Medulla oblongata (tissue), 1 donor: ENCODE measurements around the gene DEPDC5.

Experiments
- DNase-seq: peaks from one replicate; pipeline ENCODE4 v3.0.0-alpha.2; 2015; ENCODE audit errors: extremely low spot score

Gene DEPDC5

DNA sequence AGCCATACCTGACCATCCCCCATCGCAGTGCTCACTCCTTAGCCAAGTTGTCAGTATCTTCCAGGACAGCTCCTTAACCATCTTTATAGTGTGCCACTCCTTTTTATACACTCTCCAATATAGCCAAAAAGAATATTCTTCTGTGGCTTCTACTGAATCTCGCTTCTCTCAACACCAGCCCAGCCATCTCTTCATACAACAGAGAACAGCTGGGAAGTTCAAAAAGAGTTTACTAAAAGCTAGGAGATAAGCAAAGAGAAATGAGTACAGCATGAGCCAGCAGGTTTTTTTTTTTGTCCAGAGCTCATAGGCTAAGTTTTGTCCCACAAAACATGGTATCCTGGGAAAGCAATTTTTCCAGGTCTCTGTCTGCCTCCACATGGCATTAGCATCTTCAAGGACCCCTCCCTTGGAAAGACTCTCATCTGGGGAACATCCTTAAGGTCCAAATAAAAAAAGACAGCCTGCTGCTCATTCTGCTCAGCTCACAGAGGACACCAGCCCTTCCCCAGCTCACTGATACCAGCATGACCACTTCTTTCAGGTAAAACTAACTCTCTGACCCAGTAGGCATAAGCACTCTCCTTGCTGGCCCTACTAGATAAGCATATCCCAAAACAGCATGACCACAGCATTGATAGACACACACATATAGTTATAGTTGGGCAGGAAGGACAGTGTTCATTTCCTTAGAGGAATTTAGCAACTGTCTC is 141.7 kb downstream of the DEPDC5 start:
- no peak for DNase-seq

DNA sequence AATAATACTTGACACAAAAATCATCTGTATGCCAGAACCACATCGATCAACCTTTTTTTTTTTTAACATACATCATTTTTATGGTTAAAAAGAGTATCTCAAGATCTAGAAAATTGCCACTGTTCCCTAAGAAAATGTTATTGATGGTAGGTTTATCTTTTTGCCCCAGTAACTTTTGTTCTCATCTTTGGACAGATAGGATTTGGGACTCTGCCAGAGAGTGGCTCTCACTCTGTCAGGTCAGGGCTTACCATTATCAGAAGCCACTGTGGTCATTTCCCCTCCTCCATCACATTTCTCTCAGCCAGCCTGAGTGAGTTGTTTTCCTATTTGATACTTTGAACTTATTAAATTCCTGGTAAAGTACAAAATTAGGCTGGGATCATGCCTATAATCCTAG is 142.7 kb downstream of the DEPDC5 start:
- DNase-seq, result no peak

DNA sequence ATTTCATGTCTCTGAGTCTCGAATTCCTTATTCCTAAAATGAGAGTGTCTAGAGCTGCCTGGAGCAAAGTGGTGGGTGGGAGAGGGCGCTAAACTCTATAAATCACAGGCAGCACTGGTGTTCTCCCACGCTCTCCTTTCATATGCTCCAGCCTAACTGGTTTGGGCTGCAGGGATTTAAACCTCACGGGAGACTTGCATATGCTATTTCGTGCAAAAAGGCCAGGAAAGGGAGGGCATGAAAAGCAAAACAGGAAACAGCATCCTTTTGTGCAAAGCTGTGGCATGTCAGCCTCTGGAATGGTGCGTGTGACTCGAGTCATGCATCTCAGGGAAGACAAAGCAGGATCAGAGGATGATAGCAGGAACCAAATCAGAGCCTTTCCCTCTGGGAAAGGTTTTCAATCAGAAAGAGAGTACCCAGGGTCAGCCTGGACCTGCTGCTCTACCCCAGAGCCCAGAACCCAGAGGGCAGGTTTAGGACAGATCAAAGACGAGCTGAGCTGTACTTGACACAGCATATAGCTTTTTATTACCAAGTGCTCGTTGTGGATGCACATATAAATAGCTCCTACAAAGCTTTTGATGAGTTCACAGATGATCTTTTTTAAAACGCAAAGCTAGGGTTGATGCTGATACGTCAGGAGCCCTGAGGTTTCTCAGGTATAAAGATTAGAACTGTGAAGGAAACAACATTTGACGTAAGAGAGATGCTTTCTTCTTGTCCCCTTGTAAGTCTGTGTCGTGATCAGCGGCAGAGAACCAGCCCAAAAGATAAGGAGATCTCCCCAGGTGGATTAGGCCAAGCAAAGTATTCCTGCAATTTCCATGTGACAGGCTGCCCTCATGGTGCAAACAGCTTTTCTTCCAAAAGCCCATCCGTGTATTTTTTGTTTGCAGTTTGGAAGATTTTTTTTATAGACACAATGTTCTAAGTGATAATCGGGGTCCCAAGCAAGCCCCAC is 144.3 kb downstream of the DEPDC5 start:
- peak; percentile 62 for DNase-seq

- peak; percentile 45 for DNase-seq
Observed at GRCh38 chr22:31898926-31899325, 145.1 kb downstream of the DEPDC5 start.

DNA sequence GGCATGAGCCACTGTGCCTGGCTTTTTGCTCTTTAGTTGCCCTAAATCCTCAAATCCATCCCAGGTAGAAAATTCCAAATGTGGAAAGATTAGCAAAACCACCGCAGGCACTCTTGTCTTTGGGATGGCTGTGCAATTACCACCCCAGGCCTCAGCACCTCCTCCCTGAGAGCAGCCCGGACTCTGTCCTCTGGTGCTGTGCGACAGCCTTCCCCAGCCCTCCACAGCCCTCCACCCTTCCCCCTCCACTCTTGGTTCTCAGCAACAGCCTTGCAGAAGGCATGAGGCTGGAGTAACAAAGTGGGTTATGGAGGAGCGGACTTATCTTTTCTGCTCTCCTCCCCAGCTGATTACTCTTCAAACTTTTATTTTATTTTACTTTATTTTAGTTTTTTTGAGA is 145.8 kb downstream of the DEPDC5 start:
- no peak for DNase-seq

- no peak for DNase-seq
Observed at GRCh38 chr22:31901388-31902137, 147.7 kb downstream of the DEPDC5 start.

- no peak for DNase-seq
Observed at GRCh38 chr22:31904651-31905050, 150.8 kb downstream of the DEPDC5 start.

GRCh38 chr22:31905356-31905755 is 151.5 kb downstream of the DEPDC5 start:
- no peak for DNase-seq

DNA sequence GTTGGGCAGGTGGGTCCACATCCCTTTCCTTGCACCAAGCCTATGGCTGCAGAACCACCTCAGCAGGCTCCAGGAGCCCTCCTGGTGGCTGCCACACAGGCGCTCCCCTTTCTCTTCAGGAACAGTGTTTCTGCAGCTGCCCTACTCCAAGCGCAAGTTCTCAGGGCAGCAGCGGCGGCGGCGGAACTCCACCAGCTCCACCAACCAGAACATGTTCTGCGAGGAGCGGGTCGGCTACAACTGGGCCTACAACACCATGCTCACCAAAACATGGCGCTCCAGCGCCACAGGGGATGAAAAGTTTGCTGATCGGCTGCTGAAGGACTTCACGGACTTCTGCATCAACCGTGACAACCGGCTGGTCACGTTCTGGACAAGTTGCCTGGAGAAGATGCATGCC is 152.3 kb downstream of the DEPDC5 start:
- DNase-seq, result no peak

DNA sequence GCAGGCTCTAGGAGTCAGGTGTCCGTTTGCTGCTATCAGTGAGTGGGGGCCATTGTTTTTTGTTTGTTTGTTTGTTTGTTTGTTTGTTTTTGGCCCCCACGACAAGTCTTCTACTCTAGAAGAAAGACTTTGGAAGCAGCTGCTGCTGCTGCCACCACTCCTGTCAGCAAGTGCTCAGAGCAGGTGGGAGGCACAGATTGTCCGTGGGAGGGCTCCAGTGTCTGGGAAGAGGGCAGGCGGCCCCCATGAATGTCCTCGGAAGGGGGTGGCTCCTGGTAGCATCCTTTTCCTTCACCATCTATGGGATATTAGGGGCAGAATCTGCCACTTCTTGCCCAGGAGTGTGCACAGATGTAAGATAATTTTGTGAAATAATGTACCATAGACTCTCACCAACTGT is 152.8 kb downstream of the DEPDC5 start:
- no peak for DNase-seq

- DNase-seq, result no peak
Observed at GRCh38 chr22:31909977-31910376, 156.2 kb downstream of the DEPDC5 start.

- no peak for DNase-seq
Observed at GRCh38 chr22:31911565-31912406, 158.0 kb downstream of the DEPDC5 start.

GRCh38 chr22:31912407-31912743 is 158.6 kb downstream of the DEPDC5 start:
- no peak for DNase-seq

DNA sequence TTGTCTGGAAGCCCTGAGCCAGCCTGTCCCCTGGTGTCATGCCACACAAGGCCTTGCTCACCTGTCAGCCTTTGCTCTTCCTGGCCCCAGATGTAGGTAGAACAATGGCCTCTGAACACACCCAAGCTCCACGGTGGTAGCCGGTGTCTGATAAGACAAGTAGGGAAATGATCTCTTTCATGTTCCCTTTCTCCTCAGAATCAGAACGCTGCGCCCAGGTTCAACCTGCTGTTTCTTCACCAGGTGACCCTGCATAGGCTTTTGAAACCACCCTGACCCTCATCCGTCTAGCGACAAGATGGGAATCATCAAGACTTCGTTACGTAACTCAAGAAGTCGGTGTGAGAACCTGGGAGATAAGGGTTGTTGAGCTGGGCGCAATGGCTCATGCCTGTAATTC is 161.8 kb downstream of the DEPDC5 start:
- DNase-seq, result no peak

DNA sequence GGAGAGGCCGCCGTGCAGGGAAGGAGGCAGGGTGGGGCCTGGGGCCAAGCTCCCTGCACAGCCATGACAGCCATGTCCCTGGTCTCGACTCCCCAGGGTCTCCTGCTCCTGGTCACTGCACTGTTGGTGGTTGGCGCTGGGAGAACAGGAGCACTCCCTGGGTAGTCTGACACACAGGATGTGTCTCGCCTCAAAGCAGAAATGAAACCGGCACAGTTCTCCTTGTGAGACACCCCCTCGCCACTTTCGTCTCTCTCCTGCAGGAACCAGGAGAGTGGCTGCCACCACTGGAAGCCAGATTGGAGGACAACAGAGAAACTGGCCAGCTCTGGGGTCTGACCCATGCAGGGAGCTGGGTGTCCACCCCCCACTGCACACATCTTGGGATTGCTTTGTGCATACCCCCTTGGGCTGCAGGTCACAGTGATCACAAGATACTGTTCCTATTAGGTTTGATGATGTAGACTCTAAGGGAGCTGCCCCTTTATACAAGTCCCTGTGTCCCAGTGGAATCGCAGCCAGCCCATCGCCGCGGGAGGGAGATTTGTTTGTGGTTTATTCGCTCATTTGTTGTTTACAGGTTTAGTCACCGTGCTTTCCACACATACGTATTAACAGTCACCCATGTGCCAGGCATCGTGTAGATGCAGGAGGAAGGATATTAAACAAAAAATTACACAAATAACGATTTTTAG is 163.6 kb downstream of the DEPDC5 start:
- DNase-seq, result peak; percentile 71

DNA sequence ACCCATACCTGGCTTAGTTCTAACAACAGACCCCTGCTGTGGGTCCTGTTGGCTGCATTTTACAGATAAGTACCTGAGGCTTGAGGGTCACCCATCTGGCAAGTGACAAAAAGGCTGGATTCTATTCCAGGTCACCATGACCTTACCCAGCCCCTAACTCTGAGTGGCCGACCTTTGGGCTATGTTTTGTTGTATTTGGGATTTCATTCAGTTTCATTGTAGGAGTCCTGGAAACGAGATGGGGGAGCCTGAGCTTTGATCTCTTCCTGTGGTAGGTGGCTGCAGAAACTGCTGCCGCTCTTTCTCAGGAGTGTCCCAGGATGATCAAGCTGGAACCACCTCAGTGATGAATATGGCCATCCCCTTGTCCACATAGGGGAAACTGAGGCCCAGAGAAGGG is 165.9 kb downstream of the DEPDC5 start:
- DNase-seq, result no peak

- DNase-seq, result no peak
Observed at GRCh38 chr22:31920306-31920705, 166.5 kb downstream of the DEPDC5 start.

DNA sequence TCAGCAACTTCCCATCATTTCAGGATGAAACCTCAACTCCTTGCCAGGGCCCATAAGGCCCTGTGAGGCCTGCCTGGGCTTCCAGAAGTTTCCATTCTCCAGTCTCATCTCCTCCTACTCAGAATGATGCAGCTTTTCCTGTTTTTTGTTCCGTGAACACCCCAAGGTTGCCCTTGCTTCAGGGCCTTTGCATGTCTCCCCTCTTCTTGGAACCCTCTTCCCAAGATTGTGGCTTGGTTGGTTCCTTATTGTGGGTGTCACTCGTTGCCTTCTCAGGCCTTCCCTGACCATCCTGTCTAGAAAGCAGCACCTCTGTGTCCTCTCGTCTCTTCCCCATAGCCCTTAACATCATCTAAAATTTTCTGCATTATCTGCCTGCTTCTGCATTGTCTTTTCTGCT is 167.3 kb downstream of the DEPDC5 start:
- no peak for DNase-seq

DNA sequence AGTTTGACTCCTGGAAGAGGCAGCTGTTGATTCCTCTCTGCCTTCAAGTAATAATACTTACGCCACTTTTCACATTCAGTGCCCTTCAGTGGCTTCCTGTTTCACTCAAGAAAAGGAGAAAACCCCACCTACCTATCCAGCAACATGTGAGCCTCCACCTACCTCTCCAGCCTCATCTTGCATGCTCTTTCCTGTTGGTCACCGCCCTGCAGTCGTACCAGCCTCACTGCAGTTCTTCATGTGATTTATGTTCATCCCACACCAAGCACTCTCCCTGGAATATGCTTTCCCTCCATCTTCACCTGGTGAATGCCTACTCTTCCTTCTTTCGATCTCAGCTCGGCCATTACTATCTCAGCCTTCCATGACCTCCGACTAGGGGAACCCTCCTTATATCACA is 168.7 kb downstream of the DEPDC5 start:
- no peak for DNase-seq

DNA sequence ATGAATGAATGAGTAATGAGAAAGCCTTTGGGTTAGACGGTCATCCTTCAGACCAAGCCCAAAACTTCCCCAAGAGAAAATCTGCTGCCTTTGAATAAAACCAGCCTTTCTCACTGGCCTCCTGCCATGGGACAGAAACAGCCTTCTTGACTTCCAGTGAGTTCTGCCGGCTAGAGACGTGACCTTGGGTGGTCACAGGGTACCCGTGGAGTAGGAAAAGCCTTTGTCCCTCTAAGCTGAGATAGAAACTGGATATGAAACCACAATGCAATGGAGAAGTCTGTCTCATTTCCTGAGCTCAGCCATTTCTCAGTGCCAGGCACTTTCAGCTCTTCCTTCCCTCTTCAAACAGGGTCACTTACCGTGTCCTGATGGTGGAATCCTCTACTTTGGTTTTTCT is 169.3 kb downstream of the DEPDC5 start:
- DNase-seq, result peak; percentile 85

GRCh38 chr22:31923747-31924146 is 169.9 kb downstream of the DEPDC5 start:
- no peak for DNase-seq
